CD4-positive, alpha-beta T cell treated with Interleukin-1 beta for 1 hour (primary cell): Measurements from ENCODE around the gene CEP89.
"Not testable (repeated sequence)": the region's sequence is repeated elsewhere in the genome, so short reads cannot be mapped to it uniquely, and the experiment has no call there.

Experiments
- DNase-seq, 2 donors: peaks; one replicate each; pipeline ENCODE4 v3.0.0-alpha.2; 2020 to 2022

Gene CEP89

DNA sequence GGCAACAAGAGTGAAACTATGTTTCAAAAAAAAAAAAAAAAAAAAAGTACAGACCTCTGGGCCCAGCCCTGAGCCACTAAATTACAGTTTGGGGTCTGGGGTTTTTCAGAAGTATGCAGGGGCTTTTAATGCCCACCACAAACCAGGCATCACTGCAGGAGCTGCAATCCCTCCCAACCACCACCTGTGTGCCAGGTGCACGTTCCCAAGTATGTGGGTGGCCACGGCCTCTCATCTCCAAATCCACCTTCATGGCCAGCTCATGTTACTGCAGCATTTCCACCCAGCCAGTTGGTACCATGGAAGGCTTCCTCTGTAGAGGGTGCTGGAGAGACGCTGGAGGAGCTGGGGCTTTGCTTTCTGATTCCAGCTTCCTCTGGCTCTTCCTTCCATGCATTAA, 26.5 kb downstream of the CEP89 start:
- DNase-seq: no peak

DNA sequence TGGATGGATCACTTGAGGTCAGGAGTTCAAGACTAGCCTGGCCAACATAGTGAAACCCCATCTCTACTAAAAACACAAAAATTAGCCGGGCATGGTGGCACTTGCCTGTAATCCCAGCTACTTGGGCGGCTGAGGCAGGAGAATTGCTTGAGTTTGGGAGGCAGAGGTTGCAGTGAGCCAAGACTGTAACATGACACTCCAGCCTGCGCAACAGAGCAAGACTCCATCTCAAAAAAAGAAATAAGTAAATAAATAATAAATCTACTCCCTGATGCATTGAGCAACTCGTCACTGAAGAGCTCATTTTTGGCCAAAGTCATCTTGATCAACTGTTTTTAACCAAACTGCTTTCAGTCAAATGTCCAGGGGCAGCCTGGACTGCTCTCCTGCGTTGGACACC, 30.5 kb downstream of the CEP89 start:
- not testable (repeated sequence) for DNase-seq

DNA sequence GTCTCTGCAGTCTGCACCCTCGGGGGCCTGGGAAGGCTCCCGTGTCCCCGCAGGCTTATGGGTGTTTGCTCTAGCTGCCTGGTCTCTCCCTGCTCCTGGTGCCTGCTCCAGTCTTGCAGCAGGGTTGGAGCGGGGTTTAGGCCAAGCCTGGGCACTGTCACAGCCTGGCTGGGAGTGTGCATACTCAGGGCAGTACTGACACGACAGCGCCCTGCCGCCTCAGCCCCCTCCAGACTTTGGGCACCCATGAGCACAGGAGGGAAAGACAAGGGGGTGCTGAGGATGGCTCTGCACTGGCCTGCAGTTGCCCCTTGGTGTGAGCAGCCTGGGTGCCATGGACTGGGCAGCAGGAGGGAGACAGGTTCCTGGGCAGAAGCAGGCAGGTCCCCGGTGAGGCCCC, 35.7 kb downstream of the CEP89 start:
- no peak for DNase-seq

- no peak for DNase-seq
These were observed 36.1 kb downstream of the CEP89 start for GRCh38 chr19:32935629-32936028.

- no peak for DNase-seq
These were observed 38.2 kb downstream of the CEP89 start for GRCh38 chr19:32933571-32933970.

- no peak for DNase-seq
These were observed 41.2 kb downstream of the CEP89 start for GRCh38 chr19:32930567-32930966.

- no peak for DNase-seq
These were observed 43.0 kb downstream of the CEP89 start for GRCh38 chr19:32928806-32929205.

- no peak for DNase-seq
These were observed 47.6 kb downstream of the CEP89 start for GRCh38 chr19:32924200-32924599.

GRCh38 chr19:32921624-32922023, 50.1 kb downstream of the CEP89 start:
- no peak for DNase-seq

- no peak for DNase-seq
These were observed 52.4 kb downstream of the CEP89 start for GRCh38 chr19:32919365-32919764.

GRCh38 chr19:32917616-32917996, 54.2 kb downstream of the CEP89 start:
- no peak for DNase-seq

DNA sequence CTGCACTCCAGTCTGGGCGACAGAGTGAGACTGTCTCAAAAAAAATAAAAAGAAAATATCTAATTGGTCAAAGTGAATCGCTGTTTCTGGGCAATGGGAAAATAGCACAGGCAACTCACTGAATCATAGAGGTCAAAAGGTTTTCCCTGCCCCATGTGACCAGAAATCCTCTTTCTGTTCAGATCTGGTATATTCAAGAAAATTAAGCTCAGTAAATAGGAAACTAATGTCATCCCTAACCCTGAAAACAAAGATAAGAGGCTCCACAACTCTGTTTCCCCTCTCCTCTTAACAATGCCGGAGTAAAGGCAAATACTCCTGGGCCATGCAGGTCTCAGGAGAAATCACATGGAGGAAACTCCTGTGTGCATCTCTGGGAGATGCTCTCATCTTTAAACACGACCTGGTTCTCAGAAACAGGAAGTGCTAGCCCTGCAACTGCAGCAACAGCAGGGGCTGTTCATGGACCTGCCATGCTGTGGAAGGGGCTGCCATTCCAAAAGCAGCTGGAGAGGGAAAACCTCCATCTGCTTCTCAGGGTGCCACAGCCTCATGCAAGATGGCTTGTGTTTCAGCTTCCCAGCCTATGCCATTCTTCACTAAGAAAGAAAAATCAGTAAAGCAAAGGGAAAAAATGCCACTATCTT, 54.7 kb downstream of the CEP89 start:
- no peak for DNase-seq

DNA sequence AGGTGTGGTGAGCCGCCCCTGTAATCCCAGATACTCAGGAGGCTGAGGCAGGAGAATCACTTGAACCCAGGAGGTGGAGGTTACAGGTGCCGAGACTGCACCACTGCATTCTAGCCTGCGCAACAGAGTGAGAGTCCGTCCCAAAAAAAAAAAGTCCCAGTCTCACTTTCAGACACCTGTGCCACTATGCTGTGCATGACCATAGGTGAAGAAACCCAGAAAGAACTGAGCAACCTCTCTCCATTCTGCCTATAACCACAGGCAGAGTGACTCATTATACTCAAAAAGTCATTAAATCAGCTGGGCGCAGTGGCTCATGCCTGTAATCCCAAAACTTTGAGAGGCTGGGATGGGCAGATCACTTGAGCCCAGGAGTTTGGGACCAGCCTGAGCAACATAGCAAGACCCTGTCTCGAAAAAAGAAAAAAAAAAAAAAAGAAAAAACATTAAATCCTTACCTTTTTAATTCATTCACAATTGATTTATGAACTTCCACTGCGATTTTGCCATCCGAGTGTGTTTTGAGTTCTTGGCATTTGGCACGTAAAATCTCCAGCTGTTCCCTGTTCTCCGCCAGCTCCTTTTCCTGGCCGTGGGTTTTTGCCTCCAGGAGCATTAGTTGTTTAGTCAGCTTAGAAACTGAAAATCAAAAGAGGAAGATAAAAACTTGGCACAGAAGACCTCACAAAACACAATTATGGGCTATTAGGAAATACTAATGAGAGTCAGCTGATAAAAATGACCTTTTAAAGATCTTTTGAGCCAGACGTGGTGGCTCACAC, 56.7 kb downstream of the CEP89 start:
- DNase-seq: no peak

- no peak for DNase-seq
These were observed 60.3 kb downstream of the CEP89 start for GRCh38 chr19:32911467-32911866.

- no peak for DNase-seq
These were observed 60.9 kb downstream of the CEP89 start for GRCh38 chr19:32910874-32911273.

DNA sequence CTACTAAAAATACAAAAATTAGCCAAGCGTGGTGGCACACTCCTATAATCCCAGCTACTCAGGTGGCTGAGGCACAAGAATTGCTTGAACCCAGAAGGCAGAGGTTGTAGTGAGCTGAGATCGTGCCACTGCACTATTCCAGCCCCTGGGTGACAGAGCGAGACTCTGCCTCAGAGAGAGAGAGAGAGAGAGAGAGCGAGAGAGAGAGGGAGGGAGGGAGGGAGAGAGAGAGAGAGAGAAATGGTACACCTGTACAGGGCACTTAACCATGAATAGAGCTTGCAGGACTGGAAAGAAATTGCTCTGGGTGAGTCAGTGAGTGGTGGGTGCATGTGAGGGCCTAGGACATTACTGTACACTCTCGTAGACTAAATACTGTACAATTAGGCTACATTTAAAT, 61.7 kb downstream of the CEP89 start:
- DNase-seq: no peak

DNA sequence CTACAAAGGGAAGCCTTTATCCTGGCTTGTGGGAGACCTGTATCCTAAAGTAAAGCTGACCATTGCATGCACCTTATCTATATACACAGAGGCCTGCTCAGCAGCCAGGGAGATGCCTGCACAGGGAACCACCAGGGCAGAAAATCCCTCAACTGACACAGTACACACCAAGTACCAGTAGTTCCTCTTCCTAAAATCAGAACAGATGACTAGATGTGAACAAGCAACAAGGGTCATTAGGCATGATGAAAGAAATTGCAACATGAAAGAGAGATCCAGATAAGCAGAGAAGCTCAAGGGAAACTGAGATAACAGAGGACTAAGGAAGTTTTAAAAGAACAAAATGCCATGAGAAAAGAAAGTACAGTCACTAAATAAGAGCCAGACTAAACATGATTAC, 62.5 kb downstream of the CEP89 start:
- no peak for DNase-seq

DNA sequence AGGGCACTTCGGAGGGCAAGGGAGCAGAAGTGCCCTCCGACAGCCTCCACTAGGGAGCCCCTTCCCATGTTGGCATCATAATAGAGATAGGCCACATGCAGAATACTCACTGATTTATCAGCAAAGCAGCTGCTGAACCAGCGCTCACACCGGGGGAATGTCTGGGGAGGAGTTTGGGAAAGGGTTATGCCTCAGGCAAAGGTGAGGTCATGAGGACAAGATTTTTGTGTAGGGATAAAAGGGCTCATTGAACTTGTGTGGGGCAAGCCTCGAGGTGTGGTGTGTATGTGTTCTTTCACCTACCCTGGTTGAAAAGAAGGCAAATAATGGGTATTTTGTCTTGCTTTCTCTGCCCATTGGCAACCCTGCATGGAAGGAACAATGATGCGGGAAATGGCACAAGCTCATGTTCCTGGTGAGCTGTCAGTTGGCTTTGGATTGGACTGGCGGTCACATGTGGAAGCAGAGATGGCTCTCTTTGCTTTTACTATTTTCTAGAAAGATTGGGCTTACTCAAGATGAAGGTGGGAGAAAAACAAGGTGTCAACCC, 63.0 kb downstream of the CEP89 start:
- no peak for DNase-seq

DNA sequence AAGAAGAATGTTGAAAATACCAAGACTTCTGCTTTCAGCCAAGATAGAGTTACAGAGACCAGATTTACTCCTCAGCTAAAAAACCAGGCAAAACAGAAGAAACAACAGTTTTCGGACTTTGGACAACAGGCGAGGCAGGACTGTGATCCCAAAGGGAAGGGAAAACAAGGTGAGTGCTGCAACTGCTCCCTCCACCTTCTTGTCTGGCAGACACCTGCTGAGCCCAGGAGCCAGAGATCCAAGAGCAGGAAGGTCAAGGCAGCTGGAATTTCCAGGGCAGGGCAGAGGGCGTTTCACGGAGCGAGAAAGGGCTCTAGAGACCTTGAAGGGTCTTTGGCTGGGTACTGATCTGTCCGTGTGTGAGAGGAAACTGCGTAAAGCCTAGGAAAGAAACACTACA, 69.3 kb downstream of the CEP89 start:
- DNase-seq: no peak

GRCh38 chr19:32901504-32902161, 70.1 kb downstream of the CEP89 start:
- DNase-seq: no peak

DNA sequence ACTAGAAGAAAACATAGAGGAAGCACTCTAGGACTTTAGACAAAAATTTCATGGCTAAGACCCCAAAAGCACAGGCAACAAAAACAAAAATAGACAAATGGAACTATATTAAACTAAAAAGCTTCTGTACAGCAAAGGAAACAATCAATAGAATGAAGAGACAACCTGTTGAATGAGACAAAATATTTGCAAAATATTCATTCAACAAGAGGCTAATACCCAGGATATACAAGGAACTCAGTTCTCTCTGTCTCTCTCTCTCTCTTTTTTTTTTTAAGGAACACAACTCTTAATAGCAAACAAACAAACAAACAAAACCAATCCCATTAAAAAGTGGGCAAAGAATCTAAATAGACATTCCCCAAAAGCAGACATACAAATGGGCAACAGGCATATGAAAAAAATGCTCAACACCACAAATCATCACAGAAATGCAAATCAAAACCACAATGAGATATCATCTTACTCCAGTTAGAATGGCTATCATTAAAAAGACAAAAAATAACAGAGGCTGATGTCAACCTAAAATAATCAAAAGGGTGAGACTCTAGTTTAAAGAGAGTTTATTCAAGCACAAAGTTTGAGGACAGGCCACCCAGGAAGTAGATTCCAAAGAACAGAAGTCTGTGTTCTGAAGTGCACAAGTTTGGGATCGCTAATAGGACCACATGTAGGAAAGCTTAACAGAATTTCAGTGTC, 75.1 kb downstream of the CEP89 start:
- DNase-seq: no peak

GRCh38 chr19:32895384-32895783, 76.4 kb downstream of the CEP89 start:
- DNase-seq: no peak

DNA sequence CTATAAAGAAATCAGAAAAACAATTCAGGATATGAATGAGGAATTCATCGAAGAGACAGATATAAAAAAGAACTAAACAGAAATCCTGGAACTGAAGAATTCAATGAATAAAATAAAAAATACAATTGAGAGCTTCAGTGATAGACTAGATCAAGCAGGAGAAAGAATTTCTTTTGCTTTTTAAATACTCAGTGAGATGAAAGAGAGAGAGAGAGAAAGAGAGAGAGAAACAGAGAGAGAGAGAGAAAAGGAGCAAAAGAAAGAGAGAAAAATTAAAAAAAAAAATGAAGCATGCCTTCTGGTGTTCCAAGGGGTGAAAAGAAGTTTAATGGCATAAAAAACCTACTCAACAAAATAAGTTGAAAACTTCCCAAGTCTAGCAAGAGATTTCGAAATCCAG, 80.1 kb downstream of the CEP89 start:
- no peak for DNase-seq
